Esophagus mucosa (tissue), 1 donor: ENCODE measurements around the gene ITLN1. TPM values are rescaled to one million over a fixed set of nuclear protein-coding genes. Genes with fewer than 3 reads are reported as not detected.
A peak's percentile ranks its signal among the peaks of the same experiment; 100 is the strongest.
"Not testable (repeated sequence)": the region's sequence is repeated elsewhere in the genome, so short reads cannot be mapped to it uniquely, and the experiment has no call there.

Experiments
- ATAC-seq: fragments of 200-7000 bp; cut with Tn5 transposase; one replicate; pipeline ENCODE4 v1.9.1; 2020
- total RNA-seq: library from RNA; stranded (reverse); gene quantifications from one replicate; pipeline ENCODE4 v1.2.4, GENCODE V29; 2023
- donor health status: DM: yes; HTN: yes; CAD: no.

The ITLN1 gene
- total RNA-seq, 1 donor from 2014 or later: not detected

GRCh38 chr1:160882582-160882981 lies 2.4 kb downstream of the ITLN1 start:
- ATAC-seq: no peak

GRCh38 chr1:160881264-160881663 lies 3.7 kb downstream of the ITLN1 start:
- not testable (repeated sequence) for ATAC-seq

GRCh38 chr1:160880216-160880615 lies 4.8 kb downstream of the ITLN1 start:
- no peak for ATAC-seq

- no peak for ATAC-seq
These were observed 5.9 kb downstream of the ITLN1 start for GRCh38 chr1:160879056-160879455.

- no peak for ATAC-seq
These were observed 7.8 kb downstream of the ITLN1 start for GRCh38 chr1:160877221-160877620.

GRCh38 chr1:160876311-160876710 lies 8.7 kb downstream of the ITLN1 start:
- no peak for ATAC-seq

GRCh38 chr1:160875591-160875990 lies 9.4 kb downstream of the ITLN1 start:
- not testable (repeated sequence) for ATAC-seq

GRCh38 chr1:160874935-160875334 lies 10.0 kb downstream of the ITLN1 start:
- no peak for ATAC-seq

- no peak for ATAC-seq
These were observed 16.8 kb downstream of the ITLN1 start for GRCh38 chr1:160868141-160868540.

- not testable (repeated sequence) for ATAC-seq
These were observed 17.3 kb downstream of the ITLN1 start for GRCh38 chr1:160867651-160868050.

GRCh38 chr1:160866695-160867260 lies 18.2 kb downstream of the ITLN1 start:
- no peak for ATAC-seq

GRCh38 chr1:160866001-160866694 lies 18.8 kb downstream of the ITLN1 start:
- ATAC-seq: no peak

- ATAC-seq: no peak
These were observed 19.6 kb downstream of the ITLN1 start for GRCh38 chr1:160865337-160865736.

GRCh38 chr1:160864173-160864572 lies 20.8 kb downstream of the ITLN1 start:
- no peak for ATAC-seq

- no peak for ATAC-seq
These were observed 21.2 kb downstream of the ITLN1 start for GRCh38 chr1:160863774-160864131.

- ATAC-seq: no peak
These were observed 21.8 kb downstream of the ITLN1 start for GRCh38 chr1:160863061-160863773.

- ATAC-seq: peak; percentile 90
These were observed 22.5 kb downstream of the ITLN1 start, which contains the start of gene CD244 for GRCh38 chr1:160862203-160863060. Gene CD244, minus strand, starts transcription at chr1:160862887. Its CDS starts 210 bp downstream, at chr1:160862677.

- no peak for ATAC-seq
These were observed 24.0 kb downstream of the ITLN1 start for GRCh38 chr1:160860840-160861505.

- ATAC-seq: no peak
These were observed 25.8 kb downstream of the ITLN1 start for GRCh38 chr1:160859166-160859565.

GRCh38 chr1:160858507-160858906 lies 26.5 kb downstream of the ITLN1 start:
- peak; percentile 29 for ATAC-seq

GRCh38 chr1:160858097-160858496 lies 26.9 kb downstream of the ITLN1 start:
- no peak for ATAC-seq
